ENCODE results near the gene LPAR1.

LPAR1 gene

DNA sequence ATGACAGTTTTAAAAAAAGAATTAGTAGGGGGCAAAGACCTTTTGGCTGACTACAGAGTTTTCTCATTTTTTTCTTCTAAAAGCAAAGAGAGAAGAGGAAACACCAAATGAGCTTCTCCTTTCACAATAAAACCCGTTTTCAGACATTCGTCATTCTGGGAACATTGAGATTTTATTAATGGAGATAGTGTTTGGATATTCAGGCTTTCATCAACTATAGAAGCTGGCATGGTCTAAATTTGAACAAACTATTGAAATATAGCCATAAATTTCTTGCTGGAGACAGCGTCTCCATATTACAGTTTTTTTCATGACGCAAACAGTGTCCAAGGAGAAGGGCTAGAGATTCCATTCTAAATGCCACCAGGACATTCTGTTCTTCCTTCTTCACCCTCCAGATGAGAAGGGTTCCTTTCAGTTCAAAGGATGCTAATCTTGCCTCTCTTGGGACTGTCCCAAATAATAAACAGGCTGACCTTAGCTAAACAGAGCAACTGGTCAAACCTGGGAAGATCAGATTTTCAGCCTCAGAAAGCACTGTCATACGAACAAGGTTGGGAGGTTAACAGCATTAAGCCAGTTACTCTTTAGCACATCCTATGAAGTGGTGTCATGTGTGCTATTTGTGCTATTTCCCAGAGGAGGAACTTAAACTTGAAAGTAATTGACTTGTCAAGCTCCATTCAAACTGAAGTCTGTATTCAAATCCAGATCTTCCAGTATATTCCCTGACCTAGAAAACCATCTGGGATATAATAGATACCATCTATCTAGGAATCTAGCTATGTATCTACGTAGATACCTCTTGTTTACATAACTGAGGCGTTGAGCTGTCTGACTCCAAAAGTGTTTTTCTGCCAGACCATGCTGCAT lies 125.6 kb downstream of the LPAR1 start:
- in situ Hi-C loops (cut with HindIII; ENCODE audit: low pct_ligation_motif_present, low sequenced_read_pairs): no loop called here
- Histone ChIP-seq H3K36me3 (replicated peaks) (no peaks in the 10 kb centered on the region), H3K27ac (peak overlapping the region; percentile 47), H3K4me3 (ENCODE audit: low read depth, low read length) (no peak overlapping the region), H3K27me3 (replicated peaks) (no peaks in the 10 kb centered on the region)
- TF ChIP-seq, protein P1, sequence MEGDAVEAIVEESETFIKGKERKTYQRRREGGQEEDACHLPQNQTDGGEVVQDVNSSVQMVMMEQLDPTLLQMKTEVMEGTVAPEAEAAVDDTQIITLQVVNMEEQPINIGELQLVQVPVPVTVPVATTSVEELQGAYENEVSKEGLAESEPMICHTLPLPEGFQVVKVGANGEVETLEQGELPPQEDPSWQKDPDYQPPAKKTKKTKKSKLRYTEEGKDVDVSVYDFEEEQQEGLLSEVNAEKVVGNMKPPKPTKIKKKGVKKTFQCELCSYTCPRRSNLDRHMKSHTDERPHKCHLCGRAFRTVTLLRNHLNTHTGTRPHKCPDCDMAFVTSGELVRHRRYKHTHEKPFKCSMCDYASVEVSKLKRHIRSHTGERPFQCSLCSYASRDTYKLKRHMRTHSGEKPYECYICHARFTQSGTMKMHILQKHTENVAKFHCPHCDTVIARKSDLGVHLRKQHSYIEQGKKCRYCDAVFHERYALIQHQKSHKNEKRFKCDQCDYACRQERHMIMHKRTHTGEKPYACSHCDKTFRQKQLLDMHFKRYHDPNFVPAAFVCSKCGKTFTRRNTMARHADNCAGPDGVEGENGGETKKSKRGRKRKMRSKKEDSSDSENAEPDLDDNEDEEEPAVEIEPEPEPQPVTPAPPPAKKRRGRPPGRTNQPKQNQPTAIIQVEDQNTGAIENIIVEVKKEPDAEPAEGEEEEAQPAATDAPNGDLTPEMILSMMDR (IDR thresholded peaks at IDR 0.05; ENCODE audit: low read depth, low read length, missing control alignments): no peak
- DNase-seq: no peak

DNA sequence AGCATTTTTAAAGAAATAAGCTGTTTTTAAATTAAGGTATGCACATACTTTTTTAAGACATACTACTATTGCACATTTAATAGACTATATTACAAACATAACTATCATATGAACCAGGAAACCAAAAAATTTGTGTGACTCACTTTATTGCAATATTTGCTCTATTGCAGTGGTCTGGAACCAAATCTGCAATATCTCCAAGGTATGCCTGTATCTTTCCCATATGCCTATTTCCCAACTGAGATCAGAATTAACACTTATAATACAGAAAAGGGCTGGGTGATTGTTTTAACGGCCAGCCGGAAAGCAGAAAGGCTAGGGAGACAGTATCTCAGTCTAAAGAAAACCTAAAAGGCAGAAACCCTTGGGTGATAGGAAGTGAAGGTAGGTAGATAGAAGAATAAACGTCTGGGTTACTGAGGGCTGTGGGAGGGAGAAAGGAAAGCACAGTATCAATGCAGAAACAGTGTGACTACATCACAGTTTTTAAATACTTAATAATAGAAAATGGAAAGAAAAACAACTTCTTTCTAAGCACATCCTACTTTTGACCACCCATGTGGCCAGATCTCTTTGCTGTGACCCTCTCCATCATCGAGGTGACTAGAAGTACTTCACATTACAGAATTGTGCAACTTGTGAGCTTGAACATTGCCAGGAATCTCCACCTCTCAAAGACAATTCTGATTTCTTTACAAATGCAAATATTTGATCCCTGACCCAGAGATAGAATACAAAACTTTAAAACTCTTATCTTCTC lies 126.4 kb downstream of the LPAR1 start:
- H3K36me3 ChIP-seq (replicated peaks): no peaks in the 10 kb centered on the region
- TF ChIP-seq, protein P1 (IDR thresholded peaks at IDR 0.05; ENCODE audit: low read depth, low read length, missing control alignments): no peak
- in situ Hi-C loops (cut with HindIII; ENCODE audit: low pct_ligation_motif_present, low sequenced_read_pairs): no loop called here
- no peaks in the 10 kb centered on the region for H3K27me3 ChIP-seq (replicated peaks)
- peak; percentile 41 for DNase-seq
- no peak overlapping the region for H3K4me3 ChIP-seq (ENCODE audit: low read depth, low read length)
- peak overlapping the region; percentile 47 for H3K27ac ChIP-seq

- no peaks in the 10 kb centered on the region for H3K36me3 ChIP-seq (replicated peaks)
- in situ Hi-C loops (cut with HindIII; ENCODE audit: low pct_ligation_motif_present, low sequenced_read_pairs): no loop called here
- TF ChIP-seq, protein P1 (IDR thresholded peaks at IDR 0.05; ENCODE audit: low read depth, low read length, missing control alignments): no peak
Measured at GRCh38 chr9:110908894-110909293, 129.4 kb downstream of the LPAR1 start.

DNA sequence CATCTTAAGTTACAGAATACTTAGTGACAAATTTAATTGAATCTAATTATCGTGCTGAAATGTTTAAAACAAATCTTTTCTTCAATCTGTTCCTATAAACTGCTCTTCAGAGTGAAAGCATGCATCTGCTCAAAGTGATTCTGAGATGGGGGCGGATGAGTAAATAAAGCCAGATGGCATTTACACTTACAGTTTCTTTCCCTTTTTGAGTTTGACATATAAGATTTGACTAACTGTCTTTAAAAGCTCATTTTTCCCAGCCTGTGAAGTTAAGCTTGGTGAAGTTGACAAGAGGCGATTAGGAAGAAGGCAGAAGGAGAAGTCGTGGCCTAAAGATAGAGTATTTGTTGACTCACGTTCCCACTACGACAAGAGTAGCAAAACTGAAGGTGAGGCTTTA lies 137.4 kb downstream of the LPAR1 start:
- in situ Hi-C loops (cut with HindIII; ENCODE audit: low pct_ligation_motif_present, low sequenced_read_pairs): no loop called here
- Histone ChIP-seq H3K4me3 (ENCODE audit: low read depth, low read length) (no peak overlapping the region), H3K27me3 (replicated peaks) (no peaks in the 10 kb centered on the region), H3K36me3 (replicated peaks) (no peaks in the 10 kb centered on the region), H3K27ac (no peak overlapping the region)
- DNase-seq: no peak
- TF ChIP-seq, protein P1 (IDR thresholded peaks at IDR 0.05; ENCODE audit: low read depth, low read length, missing control alignments): no peak

More at GRCh38 chr9:110908894-110909293, 129.4 kb downstream of the LPAR1 start:
- H3K4me3 ChIP-seq (ENCODE audit: low read depth, low read length): no peak overlapping the region
- no peak overlapping the region for H3K27ac ChIP-seq
- no peaks in the 10 kb centered on the region for H3K27me3 ChIP-seq (replicated peaks)
- no peak for DNase-seq

- TF ChIP-seq, protein P1 (IDR thresholded peaks at IDR 0.05; ENCODE audit: low read depth, low read length, missing control alignments): no peak
- no peak overlapping the region for H3K4me3 ChIP-seq (ENCODE audit: low read depth, low read length)
- no peaks in the 10 kb centered on the region for H3K27me3 ChIP-seq (replicated peaks)
- in situ Hi-C loops (cut with HindIII; ENCODE audit: low pct_ligation_motif_present, low sequenced_read_pairs): no loop called here
- no peaks in the 10 kb centered on the region for H3K36me3 ChIP-seq (replicated peaks)
- no peak overlapping the region for H3K27ac ChIP-seq
- no peak for DNase-seq
Measured at GRCh38 chr9:110900456-110900855, 137.8 kb downstream of the LPAR1 start.
